HG03139 (cell line): ENCODE data around the gene AKAP6.
"Not testable (repeated sequence)": the region's sequence is repeated elsewhere in the genome, so short reads cannot be mapped to it uniquely, and the experiment has no call there.

ENCODE experiments used
- ATAC-seq: cut with Tn5 transposase; IDR thresholded peaks from one replicate; pipeline ENCODE4 v1.9.1; 2021; ENCODE audit not compliant: unreplicated experiment

The AKAP6 gene

GRCh38 chr14:32368107-32368506, 39.0 kb downstream of the AKAP6 start:
- ATAC-seq: no peak

GRCh38 chr14:32370714-32371113, 41.6 kb downstream of the AKAP6 start:
- ATAC-seq: no peak

GRCh38 chr14:32372154-32372553, 43.1 kb downstream of the AKAP6 start:
- no peak for ATAC-seq

GRCh38 chr14:32373174-32373573, 44.1 kb downstream of the AKAP6 start:
- ATAC-seq: not testable (repeated sequence)

DNA sequence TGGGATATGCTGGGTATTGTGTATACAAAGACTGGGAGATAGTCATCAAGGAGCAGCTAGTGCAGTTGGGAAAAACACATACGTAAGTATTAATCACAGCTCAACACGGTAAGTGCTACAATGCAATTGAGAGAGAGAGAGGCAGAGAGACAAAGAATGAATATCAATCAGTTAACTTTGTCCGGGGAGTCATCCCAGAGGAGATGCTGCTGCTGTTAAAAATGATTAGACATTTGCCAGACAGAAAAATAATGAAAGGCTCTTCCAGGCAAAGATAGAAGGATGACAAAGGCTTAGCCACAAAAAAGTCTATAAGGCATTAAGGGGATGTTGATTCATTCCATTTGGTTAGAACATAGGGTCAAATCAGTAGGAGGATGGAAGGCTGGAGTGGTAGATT, 45.1 kb downstream of the AKAP6 start:
- ATAC-seq: no peak

GRCh38 chr14:32375663-32376062, 46.6 kb downstream of the AKAP6 start:
- ATAC-seq: no peak

DNA sequence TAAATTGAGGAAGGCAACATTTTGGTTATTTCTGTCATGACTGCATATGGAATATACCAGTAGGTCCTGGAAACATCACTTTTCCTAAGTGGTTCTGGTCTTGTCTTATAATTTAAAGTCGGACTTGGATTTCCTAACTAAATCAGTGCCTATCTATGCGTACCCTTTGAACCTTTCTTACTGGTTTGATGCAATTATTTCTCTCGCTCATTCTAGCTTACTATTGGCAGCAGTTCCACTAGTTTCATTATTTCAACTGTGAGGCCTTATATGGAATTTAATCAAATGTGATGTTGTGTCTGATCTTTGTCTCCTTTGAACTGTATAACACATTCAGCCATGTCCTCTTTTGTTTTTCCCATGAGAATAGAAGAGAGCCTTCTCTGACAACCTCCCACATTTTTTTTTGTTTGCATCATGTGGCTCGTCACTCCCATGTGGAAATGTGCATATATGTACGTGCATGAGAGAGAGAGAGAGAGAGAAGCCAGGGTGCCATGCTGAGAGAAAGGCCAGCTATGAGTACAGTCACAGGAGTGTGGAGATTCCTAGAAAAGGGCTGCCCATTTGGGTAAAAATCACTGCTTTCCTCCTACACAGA, 48.0 kb downstream of the AKAP6 start:
- no peak for ATAC-seq

- no peak for ATAC-seq
Measured at GRCh38 chr14:32378284-32378683, 49.2 kb downstream of the AKAP6 start.

GRCh38 chr14:32379447-32379846, 50.3 kb downstream of the AKAP6 start:
- no peak for ATAC-seq

GRCh38 chr14:32381869-32382268, 52.8 kb downstream of the AKAP6 start:
- ATAC-seq: no peak

DNA sequence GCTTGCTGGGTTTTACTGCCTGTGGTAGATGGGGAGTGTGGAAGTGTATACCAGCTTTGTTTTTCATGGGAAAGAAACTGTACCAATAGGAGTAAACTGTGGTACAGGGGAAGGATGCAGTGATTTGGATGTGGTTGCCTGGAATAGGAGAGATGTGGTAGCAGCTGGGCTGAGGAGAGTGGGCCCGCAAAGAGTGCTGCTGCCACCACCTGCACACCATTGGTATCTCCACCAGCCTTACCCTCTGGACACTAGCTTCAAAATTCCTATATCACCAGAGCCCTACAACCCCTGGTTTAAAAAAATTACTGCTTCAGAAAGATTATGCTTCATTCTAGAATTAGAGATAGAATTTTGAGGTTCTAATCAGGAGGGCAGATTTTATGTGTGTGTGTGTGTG, 53.6 kb downstream of the AKAP6 start:
- no peak for ATAC-seq

DNA sequence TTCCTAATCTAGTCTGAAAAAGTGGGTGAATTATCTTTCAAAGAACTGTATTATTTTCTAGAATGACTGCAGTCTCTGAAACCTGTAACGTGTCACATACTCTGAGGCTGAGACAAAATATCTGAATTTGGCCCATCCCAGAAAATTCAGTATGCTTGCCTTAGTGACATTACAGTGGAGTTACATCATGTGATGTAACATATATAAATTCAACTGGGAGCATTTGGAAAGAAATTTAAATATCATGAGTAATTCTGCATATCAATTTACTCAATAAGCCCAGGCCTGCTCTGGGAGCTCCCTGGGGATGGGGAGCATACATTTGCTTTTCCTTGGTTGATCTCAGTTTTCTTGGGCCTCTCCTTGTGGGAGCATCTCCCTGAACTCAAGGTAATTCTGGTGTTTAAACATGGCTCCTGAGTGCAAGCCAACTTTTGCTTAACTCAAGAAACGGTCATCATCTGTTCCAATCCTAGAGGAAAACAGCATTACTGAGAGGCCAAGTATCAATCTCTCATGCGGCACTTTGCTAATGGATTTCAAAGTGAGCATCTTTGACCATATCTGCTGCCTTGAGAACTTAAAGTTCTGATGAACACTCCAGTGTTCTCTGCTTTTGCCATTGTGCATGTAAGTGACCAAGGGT, 54.4 kb downstream of the AKAP6 start:
- no peak for ATAC-seq

- ATAC-seq: no peak
Measured at GRCh38 chr14:32384464-32384863, 55.4 kb downstream of the AKAP6 start.

DNA sequence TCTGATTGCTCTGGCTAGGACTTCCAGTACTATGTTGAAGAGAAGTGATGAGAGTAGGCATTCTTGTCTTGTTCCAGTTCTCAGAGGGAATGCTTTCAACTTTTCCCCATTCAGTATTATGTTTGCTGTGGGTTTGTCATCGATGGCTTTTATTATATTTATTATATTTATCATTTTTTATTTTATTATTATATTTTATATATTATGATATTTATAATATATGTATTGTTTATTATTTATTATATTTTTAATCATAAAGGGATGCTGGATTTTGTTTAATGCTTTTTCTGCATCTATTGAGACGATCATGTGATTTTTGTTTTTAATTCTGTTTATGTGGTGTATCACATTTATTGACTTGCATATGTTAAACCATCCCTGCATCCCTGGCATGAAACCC, 58.2 kb downstream of the AKAP6 start:
- not testable (repeated sequence) for ATAC-seq

- no peak for ATAC-seq
Measured at GRCh38 chr14:32393119-32393518, 64.0 kb downstream of the AKAP6 start.

DNA sequence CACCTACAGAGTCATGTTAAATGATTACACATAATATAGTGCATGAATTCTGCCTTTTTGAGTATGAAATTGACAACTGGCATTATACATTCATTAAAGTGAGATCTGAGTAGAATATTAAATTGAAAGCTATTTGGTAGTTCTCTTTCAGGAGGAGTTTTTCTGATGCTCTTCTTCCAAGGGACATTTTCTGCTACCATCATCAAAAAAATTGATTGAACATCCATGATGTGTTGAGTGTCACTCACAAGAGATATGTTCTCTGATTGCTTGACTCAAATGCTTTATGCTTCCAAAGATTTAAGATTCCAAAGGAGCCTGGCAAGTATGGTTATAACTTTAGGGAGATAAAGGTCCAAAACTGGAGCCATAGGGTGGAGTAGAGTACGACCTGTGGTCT, 64.9 kb downstream of the AKAP6 start:
- ATAC-seq: no peak

- no peak for ATAC-seq
Measured at GRCh38 chr14:32396885-32397284, 67.8 kb downstream of the AKAP6 start.

- no peak for ATAC-seq
Measured at GRCh38 chr14:32397861-32398640, 69.0 kb downstream of the AKAP6 start.

DNA sequence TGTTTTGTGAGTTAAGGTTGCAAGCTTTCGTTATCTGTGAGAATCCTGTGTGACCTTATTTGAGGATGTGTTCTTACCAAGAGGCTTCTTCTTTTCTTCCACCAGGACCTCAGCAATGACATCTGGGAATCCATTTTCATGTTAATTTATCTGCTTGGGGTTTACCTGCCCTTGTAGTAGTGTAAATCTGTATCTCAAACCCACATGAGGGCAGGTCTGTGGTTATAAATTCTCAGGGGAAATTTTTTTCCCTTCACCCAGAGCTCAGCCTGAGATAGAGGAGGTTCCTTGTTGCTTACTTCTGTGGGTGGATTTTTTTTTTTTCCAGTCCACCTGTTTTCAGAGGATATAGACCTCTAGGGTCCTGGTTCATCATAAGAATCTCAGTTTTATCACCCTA, 70.8 kb downstream of the AKAP6 start:
- no peak for ATAC-seq

GRCh38 chr14:32400480-32400879, 71.4 kb downstream of the AKAP6 start:
- no peak for ATAC-seq

DNA sequence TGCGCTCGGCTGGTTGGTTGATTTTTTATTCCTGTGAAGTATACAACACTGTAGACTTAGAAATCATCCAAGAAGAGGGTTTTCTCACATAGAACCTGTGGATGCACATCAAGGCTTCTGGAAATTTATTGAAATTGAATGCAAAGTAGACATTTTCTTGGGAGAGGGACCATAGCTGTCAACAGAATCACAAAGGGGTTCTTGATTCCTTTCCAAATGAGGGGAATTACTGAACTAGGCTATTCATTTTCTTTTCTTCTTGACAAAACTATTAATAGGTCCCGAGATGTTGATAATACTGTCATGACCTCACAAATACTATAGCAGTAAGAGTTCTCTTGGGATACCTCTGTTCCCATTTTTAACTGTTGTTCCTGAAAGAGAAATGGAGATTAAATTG, 73.9 kb downstream of the AKAP6 start:
- ATAC-seq: no peak

- no peak for ATAC-seq
Measured at GRCh38 chr14:32403688-32404087, 74.6 kb downstream of the AKAP6 start.
